ENCODE measurements around the gene HK1.
"Not testable (repeated sequence)": the region's sequence is repeated elsewhere in the genome, so short reads cannot be mapped to it uniquely, and the experiment has no call there.

The HK1 gene

GRCh38 chr10:69259547-69260243 is 18.6 kb upstream of the HK1 start:
- DNase-seq, result no peak

GRCh38 chr10:69261184-69261583 is 17.1 kb upstream of the HK1 start:
- DNase-seq, result no peak

- no peak for DNase-seq
Observed at GRCh38 chr10:69262292-69262751, 16.0 kb upstream of the HK1 start.

GRCh38 chr10:69265521-69265920 is 12.8 kb upstream of the HK1 start:
- DNase-seq, result no peak

GRCh38 chr10:69268761-69269416 is 9.4 kb upstream of the HK1 start:
- no peak for DNase-seq

- DNase-seq, result no peak
Observed at GRCh38 chr10:69269761-69270160, 8.5 kb upstream of the HK1 start.

GRCh38 chr10:69270990-69271389 is 7.3 kb upstream of the HK1 start:
- DNase-seq, result no peak

GRCh38 chr10:69272624-69273023 is 5.7 kb upstream of the HK1 start:
- DNase-seq, result no peak

GRCh38 chr10:69275444-69275843 is 2.9 kb upstream of the HK1 start:
- no peak for DNase-seq

- no peak for DNase-seq
Observed at GRCh38 chr10:69276503-69276902, 1.8 kb upstream of the HK1 start.

- no peak for DNase-seq
Observed at GRCh38 chr10:69279110-69279509, 814 bp downstream of the HK1 start.

GRCh38 chr10:69281507-69282413 is 3.5 kb downstream of the HK1 start:
- DNase-seq, result no peak

GRCh38 chr10:69284402-69284801 is 6.1 kb downstream of the HK1 start:
- DNase-seq, result not testable (repeated sequence)

GRCh38 chr10:69285699-69286098 is 7.4 kb downstream of the HK1 start:
- DNase-seq, result no peak

GRCh38 chr10:69287181-69287580 is 8.9 kb downstream of the HK1 start:
- no peak for DNase-seq

- no peak for DNase-seq
Observed at GRCh38 chr10:69290993-69291392, 12.7 kb downstream of the HK1 start.

- no peak for DNase-seq
Observed at GRCh38 chr10:69292459-69292858, 14.2 kb downstream of the HK1 start.

- DNase-seq, result no peak
Observed at GRCh38 chr10:69295027-69295636, 16.8 kb downstream of the HK1 start.

- DNase-seq, result no peak
Observed at GRCh38 chr10:69303632-69304051, 25.3 kb downstream of the HK1 start.

GRCh38 chr10:69306421-69306820 is 28.1 kb downstream of the HK1 start:
- no peak for DNase-seq

GRCh38 chr10:69307434-69307833 is 29.1 kb downstream of the HK1 start:
- no peak for DNase-seq

GRCh38 chr10:69308304-69308703 is 30.0 kb downstream of the HK1 start:
- not testable (repeated sequence) for DNase-seq

- DNase-seq, result no peak
Observed at GRCh38 chr10:69311309-69311708, 33.0 kb downstream of the HK1 start.
